ENCODE data around the gene RNF166. TPM values are rescaled to one million over a fixed set of nuclear protein-coding genes. Genes with fewer than 3 reads are reported as not detected.

RNF166 gene
- total RNA-seq, 1 donor from 2014 or later, result 14.2 TPM

DNA sequence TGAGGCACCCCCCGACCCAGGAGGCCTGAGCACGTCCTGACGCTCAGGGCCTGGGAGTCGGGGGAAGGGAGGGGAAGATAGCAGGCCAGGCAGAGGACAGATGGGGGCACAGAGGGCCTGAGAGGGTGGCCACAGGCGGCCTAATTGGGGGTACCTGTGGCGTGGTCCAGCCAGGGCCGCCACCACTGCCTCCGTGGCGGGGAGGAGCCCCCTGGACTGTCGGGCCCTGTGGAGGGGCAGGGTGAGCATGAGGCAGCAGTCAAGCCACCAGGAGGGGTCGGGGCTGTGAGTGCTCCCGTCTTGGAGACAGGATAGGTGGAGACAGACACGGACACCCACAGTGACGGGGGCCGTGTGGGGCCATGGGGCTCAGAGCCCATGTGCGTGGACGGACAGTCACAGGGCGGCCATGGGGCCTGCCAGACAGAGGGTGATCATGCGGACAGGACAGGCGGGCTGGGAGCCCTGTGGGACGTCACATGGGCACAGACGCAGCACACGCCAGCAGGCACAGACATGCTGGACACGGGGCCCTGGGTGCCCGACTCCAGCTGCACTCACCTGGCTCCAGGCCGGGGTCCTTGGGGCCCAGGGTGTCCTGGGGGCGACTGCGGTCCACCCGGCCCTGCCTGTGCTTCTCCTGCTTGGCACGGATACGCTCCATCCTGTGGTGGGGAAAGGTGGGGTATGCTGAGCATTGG lies 18.8 kb upstream of the RNF166 start:
- no peak for DNase-seq
- Histone ChIP-seq H3K36me3 (peaks cover 71% of the 10 kb centered on the region), H3K27me3 (ENCODE audit: low read depth) (no peaks in the 10 kb centered on the region), H3K9me3 (replicated peaks) (no peaks in the 10 kb centered on the region), H3K27ac (replicated peaks) (no peak overlapping the region), H3K4me1 (peaks cover 5% of the 10 kb centered on the region), H3K4me3 (no peak overlapping the region)
- TF ChIP-seq, protein P1, sequence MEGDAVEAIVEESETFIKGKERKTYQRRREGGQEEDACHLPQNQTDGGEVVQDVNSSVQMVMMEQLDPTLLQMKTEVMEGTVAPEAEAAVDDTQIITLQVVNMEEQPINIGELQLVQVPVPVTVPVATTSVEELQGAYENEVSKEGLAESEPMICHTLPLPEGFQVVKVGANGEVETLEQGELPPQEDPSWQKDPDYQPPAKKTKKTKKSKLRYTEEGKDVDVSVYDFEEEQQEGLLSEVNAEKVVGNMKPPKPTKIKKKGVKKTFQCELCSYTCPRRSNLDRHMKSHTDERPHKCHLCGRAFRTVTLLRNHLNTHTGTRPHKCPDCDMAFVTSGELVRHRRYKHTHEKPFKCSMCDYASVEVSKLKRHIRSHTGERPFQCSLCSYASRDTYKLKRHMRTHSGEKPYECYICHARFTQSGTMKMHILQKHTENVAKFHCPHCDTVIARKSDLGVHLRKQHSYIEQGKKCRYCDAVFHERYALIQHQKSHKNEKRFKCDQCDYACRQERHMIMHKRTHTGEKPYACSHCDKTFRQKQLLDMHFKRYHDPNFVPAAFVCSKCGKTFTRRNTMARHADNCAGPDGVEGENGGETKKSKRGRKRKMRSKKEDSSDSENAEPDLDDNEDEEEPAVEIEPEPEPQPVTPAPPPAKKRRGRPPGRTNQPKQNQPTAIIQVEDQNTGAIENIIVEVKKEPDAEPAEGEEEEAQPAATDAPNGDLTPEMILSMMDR (IDR thresholded peaks at IDR 0.05; ENCODE audit: borderline replicate concordance), result no peak
- intact Hi-C loops (cut with micrococcal nuclease), result no loop called here

DNA sequence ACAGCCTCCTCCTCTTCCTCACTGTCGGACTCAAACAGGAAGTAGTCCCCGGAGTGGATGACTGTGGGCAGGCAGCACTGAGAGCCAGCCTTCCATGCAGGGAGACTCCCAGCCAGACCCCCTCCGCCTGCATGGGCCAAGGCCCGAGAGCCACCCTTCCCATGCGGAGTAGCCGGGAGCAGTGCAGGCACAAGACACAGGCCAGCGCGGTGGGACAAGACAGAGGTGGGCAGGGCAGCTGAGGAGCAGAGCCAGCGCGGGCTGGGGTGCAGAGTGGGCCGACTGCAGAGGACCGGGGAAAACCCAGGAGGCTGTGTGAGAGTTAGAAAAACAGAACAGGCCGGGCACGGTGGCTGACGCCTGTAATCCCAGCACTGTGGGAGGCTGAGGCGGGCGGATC lies 17.7 kb upstream of the RNF166 start:
- Histone ChIP-seq H3K9me3 (replicated peaks) (no peaks in the 10 kb centered on the region), H3K4me1 (peaks cover 12% of the 10 kb centered on the region), H3K36me3 (peaks cover 82% of the 10 kb centered on the region), H3K27me3 (ENCODE audit: low read depth) (no peaks in the 10 kb centered on the region), H3K4me3 (no peak overlapping the region), H3K27ac (replicated peaks) (no peak overlapping the region)
- DNase-seq, result no peak
- intact Hi-C loops (cut with micrococcal nuclease), result no loop called here
- TF ChIP-seq, protein P1 (IDR thresholded peaks at IDR 0.05; ENCODE audit: borderline replicate concordance), result no peak

DNA sequence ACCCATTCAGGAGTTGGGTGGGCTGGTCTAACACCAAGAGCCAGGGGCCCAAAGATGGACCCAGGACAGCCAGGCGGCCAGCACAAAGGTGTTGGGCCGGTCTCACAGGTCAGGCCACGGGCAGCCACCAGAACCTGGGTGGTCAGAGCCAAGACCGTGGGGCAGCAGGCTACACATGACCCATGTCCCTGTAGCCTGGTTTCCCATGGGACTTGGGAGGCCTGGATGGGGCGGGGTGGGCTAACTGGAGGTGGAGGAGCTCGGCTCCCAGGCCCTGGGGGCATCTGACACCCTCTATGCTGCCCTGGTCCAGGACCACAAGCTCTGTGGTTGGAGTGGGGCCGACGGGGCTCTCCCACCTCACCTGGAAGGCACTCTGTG lies 17.3 kb upstream of the RNF166 start:
- no peaks in the 10 kb centered on the region for H3K27me3 ChIP-seq (ENCODE audit: low read depth)
- no peak for DNase-seq
- no peak overlapping the region for H3K27ac ChIP-seq (replicated peaks)
- peaks cover 86% of the 10 kb centered on the region for H3K36me3 ChIP-seq
- H3K9me3 ChIP-seq (replicated peaks), result no peaks in the 10 kb centered on the region
- no peak overlapping the region for H3K4me3 ChIP-seq
- H3K4me1 ChIP-seq, result peaks cover 15% of the 10 kb centered on the region
- TF ChIP-seq, protein P1 (IDR thresholded peaks at IDR 0.05; ENCODE audit: borderline replicate concordance), result no peak
- intact Hi-C loops (cut with micrococcal nuclease), result no loop called here

DNA sequence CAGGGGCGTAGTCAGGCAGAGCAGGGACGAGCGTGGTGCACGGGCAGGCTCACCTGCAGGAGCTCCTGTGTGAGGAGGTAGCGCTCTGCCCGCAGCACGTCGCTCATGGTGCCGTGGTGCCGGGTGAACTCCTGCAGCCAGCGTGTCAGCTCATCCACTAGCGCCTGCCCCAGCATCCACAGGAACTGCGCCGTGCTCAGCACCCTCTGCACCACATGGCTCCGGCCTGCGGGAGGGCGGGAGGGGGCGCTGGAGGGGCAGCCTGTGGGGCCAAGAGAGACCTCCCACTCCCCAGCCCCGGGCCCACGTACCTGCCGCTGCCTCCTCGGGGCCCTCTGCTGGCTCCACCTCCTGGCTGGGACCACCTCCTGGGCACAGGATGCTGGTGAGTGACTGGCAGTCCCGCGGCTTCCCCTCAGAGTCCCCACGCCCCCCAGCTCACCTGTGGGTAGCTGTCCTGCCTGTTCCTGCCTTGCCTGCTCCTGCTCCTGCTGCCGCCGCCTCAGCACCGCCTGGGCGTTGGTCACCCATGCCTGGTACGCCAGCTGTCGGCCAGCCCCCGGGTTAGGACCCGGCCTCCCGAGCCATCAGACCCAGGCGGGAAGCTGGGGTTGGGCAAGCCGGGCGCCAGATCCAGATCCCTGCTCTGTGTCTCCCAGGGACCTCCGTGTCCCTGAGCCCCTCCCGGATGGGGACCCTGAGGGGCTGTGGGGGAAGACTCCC lies 16.7 kb upstream of the RNF166 start:
- peaks cover 92% of the 10 kb centered on the region for H3K36me3 ChIP-seq

DNA sequence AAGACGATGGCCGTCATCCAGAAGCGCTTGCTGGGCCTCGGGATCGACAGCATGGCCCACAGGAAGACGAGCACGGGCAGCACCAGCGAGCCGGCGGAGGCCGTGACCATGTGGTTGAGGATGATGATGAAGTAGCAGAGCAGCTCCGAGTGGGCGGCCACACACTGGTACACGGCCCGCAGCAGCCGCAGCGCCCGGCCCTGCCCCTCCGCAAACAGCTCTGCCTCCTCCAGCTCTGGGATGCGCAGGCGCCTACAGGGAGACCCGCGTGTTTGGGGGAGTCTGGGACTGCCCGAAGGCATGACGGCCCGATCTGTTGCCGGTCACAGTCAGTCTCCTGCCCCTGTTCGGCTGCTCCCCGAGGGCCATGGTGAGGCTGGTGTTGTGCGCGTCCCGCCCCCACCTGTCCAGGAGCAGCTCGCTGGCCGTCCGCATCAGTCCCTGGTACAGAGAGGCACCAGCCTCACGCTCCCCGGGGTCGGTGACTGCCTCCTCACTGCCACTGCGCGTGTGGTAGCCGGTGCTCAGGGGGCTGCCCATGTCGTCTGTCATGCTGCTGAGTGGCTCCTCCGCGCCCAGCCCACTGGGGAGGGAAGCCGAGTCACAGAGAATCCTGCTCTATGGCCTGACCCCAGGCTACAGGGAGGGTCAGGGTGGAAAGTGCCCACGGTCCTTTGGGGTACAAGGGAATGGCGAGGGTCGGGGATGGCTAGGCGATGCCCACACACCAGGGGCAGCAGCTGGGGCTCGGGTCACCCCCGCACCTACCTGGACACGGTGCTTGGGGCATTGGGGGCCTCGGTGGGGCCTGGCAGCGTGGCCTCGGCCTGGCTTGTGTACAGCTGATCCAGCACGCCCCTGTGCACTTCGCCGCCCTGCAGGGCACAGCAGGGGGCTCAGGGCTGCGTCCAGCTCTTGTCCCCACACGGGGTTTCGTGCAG lies 15.9 kb upstream of the RNF166 start:
- H3K36me3 ChIP-seq, result peaks cover 97% of the 10 kb centered on the region
- no peak for DNase-seq
- TF ChIP-seq, protein P1 (IDR thresholded peaks at IDR 0.05; ENCODE audit: borderline replicate concordance), result no peak
- H3K9me3 ChIP-seq (replicated peaks), result no peaks in the 10 kb centered on the region
- H3K27me3 ChIP-seq (ENCODE audit: low read depth), result no peaks in the 10 kb centered on the region
- H3K4me1 ChIP-seq, result peaks cover 9% of the 10 kb centered on the region
- intact Hi-C loops (cut with micrococcal nuclease), result no loop called here
- H3K4me3 ChIP-seq, result no peak overlapping the region
- H3K27ac ChIP-seq (replicated peaks), result no peak overlapping the region

More for the DNA sequence above, 16.7 kb upstream of the RNF166 start:
- Histone ChIP-seq H3K4me1 (peaks cover 14% of the 10 kb centered on the region), H3K27ac (replicated peaks) (no peak overlapping the region), H3K4me3 (no peak overlapping the region), H3K27me3 (ENCODE audit: low read depth) (no peaks in the 10 kb centered on the region), H3K9me3 (replicated peaks) (no peaks in the 10 kb centered on the region)
- TF ChIP-seq, protein P1 (IDR thresholded peaks at IDR 0.05; ENCODE audit: borderline replicate concordance), result no peak
- no peak for DNase-seq
- intact Hi-C loops (cut with micrococcal nuclease), result no loop called here

All from left ventricle myocardium inferior (tissue), 1 donor.